Measurements from ENCODE around the gene MRGPRX2. TPM values are rescaled to one million over a fixed set of nuclear protein-coding genes. Genes with fewer than 3 reads are reported as not detected.

The MRGPRX2 gene
- total and polyA plus RNA-seq, 9 of the 15 experiments (the other 6 are each of a cell fraction or from before 2014, with no cell fraction given) = not detected

DNA sequence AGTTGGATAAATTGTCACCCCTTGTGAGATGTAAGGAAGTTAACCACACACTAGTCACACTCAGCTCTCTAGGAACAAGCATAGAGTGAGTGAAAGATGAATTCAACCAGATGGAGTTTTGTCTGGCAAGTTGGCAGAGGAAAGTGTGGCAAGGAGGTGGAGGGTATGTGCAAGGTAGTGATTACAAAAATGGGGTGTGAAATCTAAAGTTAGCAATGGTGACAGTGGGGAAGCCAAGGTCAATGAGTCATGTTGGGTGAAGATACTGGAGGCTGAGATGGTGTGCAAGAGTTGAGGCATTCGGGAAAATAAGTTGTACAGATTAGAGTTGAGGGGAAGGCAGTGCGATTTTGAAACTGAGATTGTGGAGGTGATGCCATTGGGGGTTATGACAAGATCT is 33.7 kb downstream of the MRGPRX2 start (continued):
- TF ChIP-seq, protein P1, sequence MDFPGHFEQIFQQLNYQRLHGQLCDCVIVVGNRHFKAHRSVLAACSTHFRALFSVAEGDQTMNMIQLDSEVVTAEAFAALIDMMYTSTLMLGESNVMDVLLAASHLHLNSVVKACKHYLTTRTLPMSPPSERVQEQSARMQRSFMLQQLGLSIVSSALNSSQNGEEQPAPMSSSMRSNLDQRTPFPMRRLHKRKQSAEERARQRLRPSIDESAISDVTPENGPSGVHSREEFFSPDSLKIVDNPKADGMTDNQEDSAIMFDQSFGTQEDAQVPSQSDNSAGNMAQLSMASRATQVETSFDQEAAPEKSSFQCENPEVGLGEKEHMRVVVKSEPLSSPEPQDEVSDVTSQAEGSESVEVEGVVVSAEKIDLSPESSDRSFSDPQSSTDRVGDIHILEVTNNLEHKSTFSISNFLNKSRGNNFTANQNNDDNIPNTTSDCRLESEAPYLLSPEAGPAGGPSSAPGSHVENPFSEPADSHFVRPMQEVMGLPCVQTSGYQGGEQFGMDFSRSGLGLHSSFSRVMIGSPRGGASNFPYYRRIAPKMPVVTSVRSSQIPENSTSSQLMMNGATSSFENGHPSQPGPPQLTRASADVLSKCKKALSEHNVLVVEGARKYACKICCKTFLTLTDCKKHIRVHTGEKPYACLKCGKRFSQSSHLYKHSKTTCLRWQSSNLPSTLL (IDR thresholded peaks at IDR 0.05) = no peak

DNA sequence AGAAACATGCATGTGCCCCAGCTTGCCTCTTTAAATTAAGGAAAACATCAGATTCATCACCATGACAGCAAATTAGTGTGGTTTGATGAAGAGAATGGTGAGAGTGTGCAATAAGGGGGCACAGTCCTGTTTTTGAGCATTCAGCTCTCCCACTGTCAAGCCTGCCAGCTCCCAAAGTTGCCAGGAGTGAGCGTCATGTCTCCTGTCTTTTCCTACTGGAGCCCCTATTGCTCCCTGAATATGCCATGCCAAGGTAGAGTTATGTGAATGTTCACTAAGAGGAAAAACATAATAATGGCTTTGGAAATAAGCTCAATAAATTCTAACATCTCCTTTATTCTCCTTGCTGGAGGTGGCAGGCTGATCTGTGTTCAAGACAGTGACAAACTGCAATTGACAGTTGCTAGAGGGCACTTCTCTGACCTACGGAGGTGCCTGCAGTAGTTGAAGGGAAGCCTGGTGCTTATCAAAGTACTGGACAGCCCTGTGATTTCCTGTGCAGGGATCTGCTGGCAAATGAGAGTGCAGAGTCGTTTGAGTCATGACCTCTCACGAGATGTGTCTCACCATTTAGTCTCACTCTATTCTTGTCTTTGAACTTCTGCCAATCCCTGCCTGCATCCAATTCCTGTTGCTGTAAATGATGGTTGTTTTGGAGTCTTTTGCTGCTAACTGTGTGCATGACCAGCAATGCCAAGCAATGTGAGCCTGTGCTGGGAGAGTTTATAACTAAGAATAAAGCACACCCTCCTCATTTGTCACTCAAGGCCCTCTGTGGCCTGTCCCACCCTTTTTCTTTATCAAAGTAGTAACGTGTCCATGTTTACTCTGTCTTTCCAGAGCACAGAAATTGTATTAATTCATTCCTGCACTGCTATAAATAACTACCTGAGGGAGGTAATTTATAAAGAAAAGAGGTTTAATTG is 34.8 kb downstream of the MRGPRX2 start:
- no peaks in the 10 kb centered on the region for H3K9me1 ChIP-seq (ENCODE audit: control insufficient read depth, insufficient read depth, low read length)
- no peaks in the 10 kb centered on the region for H3K4me1 ChIP-seq (replicated peaks in 1 of 2; ENCODE audit: control insufficient read depth in 2 of 2, insufficient read depth in 2 of 2, low read length in 2 of 2)
- POLR2A ChIA-PET = no interaction called here
- no peak overlapping the region for H2AFZ ChIP-seq (ENCODE audit: low read depth, low read length)
- DNase-seq (ENCODE audit: extremely low read depth in 1 of 4, low spot score in 3 of 4) = no peak
- 0% methylated on average over 5 of the region's 5 CpGs for WGBS (ENCODE audit: insufficient coverage, low coverage, missing lambda C conversion rate)
- ATAC-seq = no peak
- H4K20me1 ChIP-seq (replicated peaks; ENCODE audit: control insufficient read depth, insufficient read depth, low read length) = no peaks in the 10 kb centered on the region
- H3K36me3 ChIP-seq (ENCODE audit: control insufficient read depth, insufficient read depth, low read length) = no peaks in the 10 kb centered on the region
- H3K27ac ChIP-seq (ENCODE audit: extremely low read depth, low read depth, low read length) = no peak overlapping the region
- CTCF ChIA-PET (ENCODE audit: low intra/inter-chr PET ratio) = no interaction called here
- no peaks in the 10 kb centered on the region for H3K9me3 ChIP-seq (replicated peaks; ENCODE audit: control insufficient read depth, insufficient read depth, low read depth, low read length)
- H3K4me3 ChIP-seq = no peak overlapping the region
- intact Hi-C loops (cut with micrococcal nuclease) = no loop called here
- FAIRE-seq = no peak
- no peaks in the 10 kb centered on the region for H3K27me3 ChIP-seq (ENCODE audit: control insufficient read depth in 2 of 2, insufficient read depth in 2 of 2, low read length in 2 of 2)
- no TSS peak for BruUV-seq (replicated peaks)
- no peaks in the 10 kb centered on the region for H3K79me2 ChIP-seq (ENCODE audit: control insufficient read depth, insufficient read depth, low read length)
- H3K9ac ChIP-seq (ENCODE audit: insufficient read depth in 1 of 2, low read depth in 2 of 2, low read length in 2 of 2) = no peak overlapping the region
- no peak overlapping the region for H3K4me2 ChIP-seq (ENCODE audit: insufficient read depth, low read length)
- in situ Hi-C loops (cut with MboI) = no loop called here
- TF ChIP-seq ZNF212 (CRISPR knock-in tag; IDR thresholded peaks at IDR 0.05) = no peak
- no peak for TF ChIP-seq CCNT2 (IDR thresholded peaks at IDR 0.05; ENCODE audit: borderline replicate concordance, extremely low read depth, insufficient read length, low read depth, low read length)
- no peak for TF ChIP-seq NBN (IDR thresholded peaks at IDR 0.05; ENCODE audit: low read depth)
- TF ChIP-seq SAFB2 (IDR thresholded peaks at IDR 0.05; ENCODE audit: borderline replicate concordance, low read depth, low read length, severe bottlenecking) = no peak
- no peak for TF ChIP-seq YBX1 (IDR thresholded peaks at IDR 0.05)
- TF ChIP-seq RERE (CRISPR knock-in tag; IDR thresholded peaks at IDR 0.05; ENCODE audit: borderline replicate concordance) = no peak
- TF ChIP-seq BACH1 (tag; IDR thresholded peaks at IDR 0.05) = no peak
- no peak for TF ChIP-seq POLR2H (tag; IDR thresholded peaks at IDR 0.05; ENCODE audit: low read depth)
- TF ChIP-seq BCOR (IDR thresholded peaks at IDR 0.05) = no peak
- no peak for TF ChIP-seq SMARCE1 (IDR thresholded peaks at IDR 0.05)
